ENCODE data around the gene CYTH4. TPM values are rescaled to one million over a fixed set of nuclear protein-coding genes. Genes with fewer than 3 reads are reported as not detected.
"Not testable (repeated sequence)": the region's sequence is repeated elsewhere in the genome, so short reads cannot be mapped to it uniquely, and the experiment has no call there.

Gene CYTH4
- total RNA-seq, 4 donors from 2014 or later: 0.55 to 4.3 (median 2.7) TPM

DNA sequence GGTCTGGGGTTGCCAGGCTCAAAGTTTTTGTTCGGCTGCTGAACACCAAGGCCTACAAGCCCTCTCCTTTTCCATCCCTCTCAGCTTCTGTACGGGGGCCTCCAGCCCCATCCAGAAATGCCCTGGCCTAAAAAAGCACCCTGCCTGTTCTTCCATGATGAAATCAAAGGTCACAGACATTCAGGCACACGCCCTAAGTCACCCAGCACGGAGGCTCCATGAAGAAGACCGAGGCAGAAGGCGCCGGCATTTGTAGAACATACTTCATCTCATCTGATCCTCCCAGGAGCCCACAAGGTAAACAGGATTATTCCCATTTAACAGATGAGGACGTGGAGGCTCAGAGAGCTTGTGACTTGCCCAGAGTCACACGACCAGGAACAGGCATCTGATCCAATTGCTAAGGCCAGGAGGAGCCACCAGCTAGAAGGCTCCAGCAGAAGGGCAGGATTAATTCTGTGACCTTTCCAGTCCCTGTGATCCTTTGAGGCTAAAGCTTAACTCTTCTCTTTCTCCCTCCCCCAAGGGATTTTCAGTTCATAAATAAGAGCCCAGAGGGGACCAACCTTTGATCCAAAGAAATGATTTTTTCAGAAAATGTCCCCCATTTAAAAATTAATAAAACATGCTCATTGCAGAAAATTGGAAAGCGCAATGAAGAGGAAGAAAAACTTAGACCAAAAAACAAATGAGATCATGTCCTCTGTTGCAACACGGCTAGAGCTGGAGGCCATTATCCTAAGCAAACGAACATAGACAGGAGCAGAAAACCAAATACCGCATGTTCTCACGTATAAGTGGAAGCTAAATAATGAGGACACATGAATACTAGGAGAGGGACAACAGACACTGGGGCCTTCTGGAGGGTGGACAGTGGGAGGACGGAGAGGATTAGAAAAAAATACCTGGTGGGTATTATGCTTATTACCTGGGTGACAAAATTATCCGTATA, 38.7 kb downstream of the CYTH4 start:
- H3K27ac ChIP-seq: no peak overlapping the region
- peaks cover 10% of the 10 kb centered on the region for H3K4me1 ChIP-seq
- TF ChIP-seq, protein P1, sequence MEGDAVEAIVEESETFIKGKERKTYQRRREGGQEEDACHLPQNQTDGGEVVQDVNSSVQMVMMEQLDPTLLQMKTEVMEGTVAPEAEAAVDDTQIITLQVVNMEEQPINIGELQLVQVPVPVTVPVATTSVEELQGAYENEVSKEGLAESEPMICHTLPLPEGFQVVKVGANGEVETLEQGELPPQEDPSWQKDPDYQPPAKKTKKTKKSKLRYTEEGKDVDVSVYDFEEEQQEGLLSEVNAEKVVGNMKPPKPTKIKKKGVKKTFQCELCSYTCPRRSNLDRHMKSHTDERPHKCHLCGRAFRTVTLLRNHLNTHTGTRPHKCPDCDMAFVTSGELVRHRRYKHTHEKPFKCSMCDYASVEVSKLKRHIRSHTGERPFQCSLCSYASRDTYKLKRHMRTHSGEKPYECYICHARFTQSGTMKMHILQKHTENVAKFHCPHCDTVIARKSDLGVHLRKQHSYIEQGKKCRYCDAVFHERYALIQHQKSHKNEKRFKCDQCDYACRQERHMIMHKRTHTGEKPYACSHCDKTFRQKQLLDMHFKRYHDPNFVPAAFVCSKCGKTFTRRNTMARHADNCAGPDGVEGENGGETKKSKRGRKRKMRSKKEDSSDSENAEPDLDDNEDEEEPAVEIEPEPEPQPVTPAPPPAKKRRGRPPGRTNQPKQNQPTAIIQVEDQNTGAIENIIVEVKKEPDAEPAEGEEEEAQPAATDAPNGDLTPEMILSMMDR (IDR thresholded peaks at IDR 0.05): no peak
- TF ChIP-seq POLR2A (IDR thresholded peaks at IDR 0.05) (no peak), EP300 (IDR thresholded peaks at IDR 0.05) (no peak), POLR2AphosphoS5 (IDR thresholded peaks at IDR 0.05) (no peak)
- no peaks in the 10 kb centered on the region for H3K9me3 ChIP-seq
- no peaks in the 10 kb centered on the region for H3K36me3 ChIP-seq
- 74% methylated on average over 16 of the region's 16 CpGs for WGBS
- H3K4me3 ChIP-seq: no peak overlapping the region
- DNase-seq (ENCODE audit: low spot score in 2 of 2): no peak
- peaks cover 61% of the 10 kb centered on the region for H3K27me3 ChIP-seq

DNA sequence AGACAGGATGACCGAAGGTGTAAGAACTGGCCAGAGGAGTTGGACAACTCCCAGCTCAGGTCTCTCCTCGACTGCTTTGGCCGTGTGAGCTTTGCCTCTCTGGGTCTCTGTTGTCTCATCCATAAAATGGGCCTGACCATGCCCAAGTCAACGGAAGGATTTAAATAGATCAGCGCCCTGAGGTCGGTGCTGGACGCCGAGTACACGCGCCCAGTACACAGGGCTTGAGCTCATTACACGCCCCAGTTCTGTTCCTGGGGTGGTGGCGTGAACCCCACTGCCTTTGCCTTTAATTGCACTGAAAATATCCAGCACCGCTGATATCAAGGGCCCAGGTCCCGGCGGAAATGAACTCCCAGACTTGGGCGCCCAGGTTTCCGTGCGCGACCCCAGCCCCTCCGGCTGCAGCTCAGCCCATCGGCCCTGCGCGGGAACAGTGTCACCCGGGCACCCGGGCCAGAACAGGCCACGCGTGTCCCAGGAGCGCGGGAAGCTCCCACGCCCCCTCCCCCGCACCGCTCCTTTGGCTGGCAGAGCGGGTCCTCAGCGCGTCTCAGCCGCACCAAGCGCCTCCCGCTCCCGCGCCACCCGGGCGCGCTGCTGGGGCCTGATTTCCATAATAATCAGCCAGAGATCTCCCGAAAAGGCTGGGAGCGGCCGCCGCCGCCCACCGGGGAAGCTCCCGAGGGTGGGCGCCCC, 42.2 kb downstream of the CYTH4 start:
- H3K27me3 ChIP-seq: peaks cover 83% of the 10 kb centered on the region

DNA sequence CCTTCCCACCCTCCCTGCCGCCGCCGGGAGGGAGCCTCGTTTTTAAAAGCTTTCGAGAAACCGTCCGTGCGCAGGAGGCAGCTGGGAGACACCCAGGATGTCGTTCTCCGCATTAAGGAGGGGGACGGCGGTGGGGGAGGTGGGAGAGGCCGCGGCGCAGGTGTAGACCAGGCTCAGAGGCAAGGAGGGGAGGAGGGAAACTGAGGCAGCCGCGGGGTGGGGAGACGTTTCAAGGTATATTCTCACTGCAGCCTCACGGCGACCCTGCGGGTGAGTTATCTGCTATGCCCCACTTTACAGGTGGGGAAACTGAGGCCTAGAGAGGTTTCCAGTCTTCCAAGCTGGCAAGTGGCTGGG, 42.7 kb downstream of the CYTH4 start:
- 3% methylated on average over 19 of the region's 21 CpGs for WGBS

More for the DNA sequence above, 42.2 kb downstream of the CYTH4 start:
- Histone ChIP-seq H3K4me3 (no peak overlapping the region), H3K36me3 (no peaks in the 10 kb centered on the region), H3K27ac (no peak overlapping the region), H3K9me3 (no peaks in the 10 kb centered on the region), H3K4me1 (peaks cover 10% of the 10 kb centered on the region)
- 17% methylated on average over 19 of the region's 51 CpGs for WGBS
- DNase-seq (ENCODE audit: low spot score in 2 of 2): no peak
- TF ChIP-seq EP300 (IDR thresholded peaks at IDR 0.05): no peak
- no peak for TF ChIP-seq POLR2A (IDR thresholded peaks at IDR 0.05)
- no peak for TF ChIP-seq POLR2AphosphoS5 (IDR thresholded peaks at IDR 0.05)
- TF ChIP-seq, protein P1 (IDR thresholded peaks at IDR 0.05): no peak

DNA sequence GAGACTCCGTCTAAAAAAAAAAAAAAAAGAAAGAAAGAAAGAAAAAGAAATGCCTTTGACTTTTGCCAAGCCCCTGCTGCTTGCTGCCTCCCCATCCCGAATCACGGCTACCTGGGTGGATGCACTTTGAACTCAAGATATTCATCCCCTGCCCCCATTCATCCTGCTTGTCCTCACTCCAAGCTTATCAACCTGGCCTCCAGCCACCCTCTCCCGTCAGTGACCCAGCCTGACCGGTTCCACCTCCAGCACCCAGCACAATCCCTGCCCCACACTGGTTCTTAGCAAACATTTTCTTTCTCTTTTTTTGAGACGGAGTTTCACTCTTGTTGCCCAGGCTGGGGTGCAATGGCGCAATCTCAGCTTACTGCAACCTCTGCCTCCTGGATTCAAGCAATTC, 44.4 kb downstream of the CYTH4 start:
- peaks cover 10% of the 10 kb centered on the region for H3K4me1 ChIP-seq
- no peaks in the 10 kb centered on the region for H3K36me3 ChIP-seq
- no peaks in the 10 kb centered on the region for H3K9me3 ChIP-seq
- H3K4me3 ChIP-seq: no peak overlapping the region
- H3K27me3 ChIP-seq: peaks cover 95% of the 10 kb centered on the region
- WGBS: 42% methylated on average over 7 of the region's 7 CpGs
- TF ChIP-seq POLR2A (IDR thresholded peaks at IDR 0.05) (no peak), POLR2AphosphoS5 (IDR thresholded peaks at IDR 0.05) (no peak)
- no peak overlapping the region for H3K27ac ChIP-seq
- no peak for DNase-seq (ENCODE audit: low spot score in 2 of 2)

More for the DNA sequence above, 42.7 kb downstream of the CYTH4 start:
- Histone ChIP-seq H3K4me1 (peaks cover 10% of the 10 kb centered on the region), H3K27me3 (peaks cover 83% of the 10 kb centered on the region), H3K4me3 (no peak overlapping the region), H3K9me3 (no peaks in the 10 kb centered on the region), H3K27ac (no peak overlapping the region), H3K36me3 (no peaks in the 10 kb centered on the region)
- DNase-seq (ENCODE audit: low spot score in 2 of 2): no peak
- TF ChIP-seq POLR2AphosphoS5 (IDR thresholded peaks at IDR 0.05) (no peak), POLR2A (IDR thresholded peaks at IDR 0.05) (no peak), EP300 (IDR thresholded peaks at IDR 0.05) (no peak)
- TF ChIP-seq, protein P1 (IDR thresholded peaks at IDR 0.05): no peak

DNA sequence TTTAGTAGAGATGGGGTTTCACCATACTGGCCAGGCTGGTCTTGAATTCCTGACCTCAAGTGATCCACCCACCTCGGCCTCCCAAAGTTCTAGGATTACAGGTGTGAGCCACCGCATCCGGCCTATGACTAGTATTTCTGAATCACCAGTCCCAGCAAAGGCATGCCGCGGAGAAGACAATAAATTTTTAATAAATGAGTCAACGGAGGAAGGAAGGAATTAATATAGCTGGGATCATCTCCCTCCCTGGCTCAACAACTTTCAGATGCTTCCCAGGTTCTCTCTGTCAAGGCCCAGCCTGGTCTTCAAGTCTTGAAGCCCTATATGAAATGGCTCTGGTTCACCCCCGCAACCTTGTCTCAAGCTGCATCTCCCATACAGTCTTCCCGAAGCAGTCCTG, 45.7 kb downstream of the CYTH4 start:
- Histone ChIP-seq H3K27me3 (peaks cover 98% of the 10 kb centered on the region), H3K36me3 (no peaks in the 10 kb centered on the region), H3K4me3 (no peak overlapping the region), H3K9me3 (no peaks in the 10 kb centered on the region), H3K4me1 (peaks cover 10% of the 10 kb centered on the region), H3K27ac (no peak overlapping the region)
- no peak for TF ChIP-seq POLR2A (IDR thresholded peaks at IDR 0.05)
- TF ChIP-seq EP300 (IDR thresholded peaks at IDR 0.05): no peak
- TF ChIP-seq POLR2AphosphoS5 (IDR thresholded peaks at IDR 0.05): no peak
- 76% methylated on average over 8 of the region's 8 CpGs for WGBS
- no peak for DNase-seq (ENCODE audit: low spot score in 2 of 2)

DNA sequence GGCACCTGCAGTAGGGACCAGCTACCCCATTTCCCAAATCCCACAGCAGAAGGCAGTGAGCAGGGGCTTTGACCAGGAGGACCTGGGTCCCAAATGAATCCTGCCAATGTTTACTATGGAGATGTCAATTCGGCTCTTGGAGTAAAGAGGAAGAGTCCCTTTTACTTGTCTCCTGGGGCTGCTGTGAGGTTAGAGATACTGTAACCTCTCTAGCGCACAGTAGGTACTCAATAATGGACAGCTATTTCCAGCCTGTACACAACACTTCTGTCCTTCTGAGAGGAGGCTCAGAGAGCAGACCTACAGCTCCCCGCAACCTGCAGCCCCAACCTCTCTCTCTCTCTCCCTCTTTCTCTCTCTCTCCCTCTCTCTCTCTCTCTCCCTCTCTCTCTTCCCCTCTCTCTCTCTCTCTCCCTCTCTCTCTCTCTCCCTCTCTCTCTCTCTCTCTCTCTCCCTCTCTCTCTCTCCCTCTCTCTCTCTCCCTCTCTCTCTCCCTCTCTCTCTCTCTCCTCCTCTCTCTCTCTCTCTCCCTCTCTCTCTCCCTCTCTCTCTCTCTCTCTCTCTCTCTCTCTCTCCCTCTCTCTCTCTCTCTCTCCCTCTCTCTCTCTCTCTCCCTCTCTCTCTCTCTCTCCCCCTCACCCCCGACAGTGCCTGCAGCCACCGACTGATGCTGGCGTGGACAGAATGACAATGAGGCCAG, 46.4 kb downstream of the CYTH4 start:
- DNase-seq (ENCODE audit: low spot score in 2 of 2); H3K36me3 ChIP-seq; H3K9me3 ChIP-seq; H3K4me3 ChIP-seq; H3K27ac ChIP-seq; H3K4me1 ChIP-seq: not testable (repeated sequence)
- 65% methylated on average over 5 of the region's 6 CpGs for WGBS
- peaks cover 98% of the 10 kb centered on the region for H3K27me3 ChIP-seq
